Adrenal gland (tissue), 5 donors: ENCODE results near the gene DEF6.

Experiments
- POLR2A ChIP-seq, 2 donors: fragments of 450-650 bp; IDR thresholded peaks; one replicate each; pipeline ENCODE4 v1.6.1; 2017; ENCODE audit warnings: antibody characterized with exemption in 2 of 2, mild to moderate bottlenecking in 2 of 2, moderate library complexity in 1 of 2
- TF ChIP-seq, protein P1 (sequence below), 6 experiments: fragments of 450-650 bp in 4 of 6; fragments of 200-600 bp in 2 of 6; sonication (generic) in 1 of 6; IDR thresholded peaks; 1 replicate in 5 of 6; 2 replicates in 1 of 6; pipeline versions ENCODE4 v1.5.1 to v1.8.0; 2016 to 2021; ENCODE audit warnings: antibody characterized with exemption in 6 of 6, mild to moderate bottlenecking in 2 of 6, moderate library complexity in 1 of 6
- donor health status: DM: no; HTN: no; CAD: no.

DNA sequence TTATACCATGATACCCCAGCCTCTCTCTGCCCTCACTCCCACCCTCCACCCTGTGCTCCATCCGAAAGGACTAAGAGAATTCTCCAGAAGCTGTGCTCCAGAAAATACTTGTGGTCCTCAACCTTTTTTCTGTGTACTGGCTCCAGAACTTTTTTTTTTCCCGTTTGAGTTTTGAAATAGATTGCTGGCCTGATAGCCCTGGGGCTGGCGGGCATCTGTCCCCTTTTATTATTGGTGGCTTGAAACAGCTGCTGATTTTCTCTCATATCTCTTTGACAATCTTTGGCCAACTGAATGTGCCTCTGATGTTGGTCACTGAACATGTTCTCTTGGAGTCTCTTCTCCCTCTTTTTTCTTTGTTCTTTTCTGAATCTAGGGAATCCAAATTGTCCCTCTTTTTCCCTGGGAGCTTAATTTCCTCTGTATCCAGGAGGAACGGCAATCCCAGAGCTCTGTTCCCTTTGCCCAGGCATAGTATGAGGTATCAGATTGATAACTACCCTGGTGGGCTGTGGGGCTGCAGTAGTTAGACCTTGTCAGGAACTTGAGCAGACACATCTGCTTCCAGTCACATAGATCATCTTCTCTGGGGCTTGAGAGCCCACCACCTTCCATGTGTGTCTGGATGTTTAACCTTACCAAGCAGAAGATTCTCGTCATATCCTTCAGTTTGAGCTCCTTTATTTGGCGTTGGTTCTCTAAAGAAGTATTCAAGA is 46.4 kb downstream of the DEF6 start:
- TF ChIP-seq POLR2A (IDR thresholded peaks at IDR 0.05), result no peak
- TF ChIP-seq, protein P1, sequence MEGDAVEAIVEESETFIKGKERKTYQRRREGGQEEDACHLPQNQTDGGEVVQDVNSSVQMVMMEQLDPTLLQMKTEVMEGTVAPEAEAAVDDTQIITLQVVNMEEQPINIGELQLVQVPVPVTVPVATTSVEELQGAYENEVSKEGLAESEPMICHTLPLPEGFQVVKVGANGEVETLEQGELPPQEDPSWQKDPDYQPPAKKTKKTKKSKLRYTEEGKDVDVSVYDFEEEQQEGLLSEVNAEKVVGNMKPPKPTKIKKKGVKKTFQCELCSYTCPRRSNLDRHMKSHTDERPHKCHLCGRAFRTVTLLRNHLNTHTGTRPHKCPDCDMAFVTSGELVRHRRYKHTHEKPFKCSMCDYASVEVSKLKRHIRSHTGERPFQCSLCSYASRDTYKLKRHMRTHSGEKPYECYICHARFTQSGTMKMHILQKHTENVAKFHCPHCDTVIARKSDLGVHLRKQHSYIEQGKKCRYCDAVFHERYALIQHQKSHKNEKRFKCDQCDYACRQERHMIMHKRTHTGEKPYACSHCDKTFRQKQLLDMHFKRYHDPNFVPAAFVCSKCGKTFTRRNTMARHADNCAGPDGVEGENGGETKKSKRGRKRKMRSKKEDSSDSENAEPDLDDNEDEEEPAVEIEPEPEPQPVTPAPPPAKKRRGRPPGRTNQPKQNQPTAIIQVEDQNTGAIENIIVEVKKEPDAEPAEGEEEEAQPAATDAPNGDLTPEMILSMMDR (IDR thresholded peaks at IDR 0.05), result no peak
